H1 (cell line): Measurements from ENCODE around the gene ZNF592. TPM values are rescaled to one million over a fixed set of nuclear protein-coding genes. Genes with fewer than 3 reads are reported as not detected.

Experiments used
- BCL11A ChIP-seq, 2 experiments: IDR thresholded peaks; one replicate each; pipeline ENCODE4 v1.6.1; 2011; ENCODE audit warnings: low read depth in 2 of 2, low read length in 2 of 2, mild to moderate bottlenecking in 2 of 2
- CTBP2 ChIP-seq: IDR thresholded peaks from 2 replicates; pipeline ENCODE4 v1.7.0; 2011; ENCODE audit warnings: borderline replicate concordance, mild to moderate bottlenecking, moderate library complexity, mixed read lengths, low read length; ENCODE audit not compliant: insufficient read depth, insufficient read length
- CTCF ChIP-seq, 3 experiments: IDR thresholded peaks; 1 replicate in 2 of 3; 2 replicates in 1 of 3; pipeline versions ENCODE4 v1.5.1 to v1.6.1; 2011; ENCODE audit warnings: low read length in 3 of 3, mild to moderate bottlenecking in 3 of 3, inconsistent platforms in 2 of 3, low read depth in 1 of 3, moderate library complexity in 1 of 3; ENCODE audit not compliant: insufficient read depth in 1 of 3; ENCODE audit errors: control extremely low read depth in 1 of 3
- POLR2A ChIP-seq, 2 experiments: IDR thresholded peaks; 1 replicate in 1 of 2; 2 replicates in 1 of 2; pipeline ENCODE4 v1.6.1; 2011; ENCODE audit warnings: low read depth in 2 of 2, low read length in 2 of 2, mild to moderate bottlenecking in 2 of 2; ENCODE audit errors: control extremely low read depth in 1 of 2
- TBP ChIP-seq: IDR thresholded peaks from 2 replicates; pipeline ENCODE4 v1.6.1; 2011; ENCODE audit warnings: low read depth, low read length, improper control_type of control experiment
- TEAD4 ChIP-seq: IDR thresholded peaks from 2 replicates; pipeline ENCODE4 v1.6.1; 2012; ENCODE audit warnings: low read depth, low read length, inconsistent platforms, mixed read lengths
- polyA plus RNA-seq, 7 experiments: library from polyadenylated mRNA; depleted of rRNA in 3 of 7; stranded (reverse) in 5 of 7; unstranded in 2 of 7; fragments of >200 nt in 5 of 7; fragments of 200-250 nt in 2 of 7; gene quantifications; 1 replicate in 5 of 7; 2 replicates in 1 of 7; 4 replicates in 1 of 7; pipeline versions ENCODE4 v1.2.1 to v1.2.3, GENCODE V29; 2011 to 2013; ENCODE audit warnings: missing spikeins in 2 of 7, mixed read lengths in 2 of 7
- total RNA-seq: library from RNA; stranded (reverse); fragmentation: NEBNext Ultra II Directional; extraction: Animal tissue kit (Norgen Biotek cat#: 25700); gene quantifications from 2 replicates; pipeline ENCODE4 v1.2.1, GENCODE V29; 2021
- TF ChIP-seq, protein P1 (sequence below): IDR thresholded peaks from 2 replicates; pipeline ENCODE4 v1.6.1; 2012; ENCODE audit warnings: inconsistent platforms

ZNF592 gene
- total and polyA plus RNA-seq, 2 of the 8 experiments (the other 6 are each of a cell fraction or from before 2014, with no cell fraction given), result 14.2 to 33.0 TPM

DNA sequence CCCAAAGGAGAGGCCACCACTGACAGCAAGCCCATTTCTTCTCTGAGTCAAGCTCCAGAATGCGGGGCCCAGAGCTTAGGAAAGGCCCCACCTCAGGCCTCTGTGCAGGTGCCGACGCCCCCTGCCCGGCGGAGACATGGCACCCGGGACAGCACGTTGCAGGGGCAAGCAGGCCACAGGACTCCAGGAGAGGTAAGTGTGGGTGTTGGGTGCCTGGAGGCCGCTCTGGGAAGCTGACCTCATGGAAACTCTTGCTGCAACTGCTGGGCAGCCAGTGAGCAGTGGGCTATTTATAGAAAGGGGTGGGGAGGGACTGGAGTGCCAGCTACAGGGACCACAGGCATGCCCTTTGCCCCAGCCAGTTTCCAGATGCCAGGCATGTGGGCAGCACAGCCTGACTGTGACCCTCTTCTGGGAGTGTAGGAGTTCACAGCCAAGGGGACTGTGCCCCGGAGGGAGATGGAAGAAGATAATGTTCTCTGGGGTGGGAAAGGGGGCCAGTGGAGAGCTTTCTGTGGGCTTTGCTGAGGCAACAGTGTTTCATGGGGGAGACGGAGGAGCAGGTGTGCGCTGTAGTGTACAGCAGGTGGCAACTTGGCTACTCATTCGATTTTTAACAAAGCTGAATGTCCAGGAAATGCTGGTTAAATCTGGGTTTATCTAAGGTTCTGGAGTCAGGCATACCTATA, 92.5 kb downstream of the ZNF592 start (continued):
- TF ChIP-seq TEAD4 (no peak), POLR2A (IDR thresholded peaks at IDR 0.05; ENCODE audit: control extremely low read depth in 1 of 2, low read depth in 2 of 2, low read length in 2 of 2) (no peak), CTBP2 (no peak), TBP (no peak), BCL11A (IDR thresholded peaks at IDR 0.05; ENCODE audit: low read depth in 2 of 2, low read length in 2 of 2) (no peak), CTCF (IDR thresholded peaks at IDR 0.05; ENCODE audit: control extremely low read depth in 1 of 3, insufficient read depth in 1 of 3, low read depth in 1 of 3, low read length in 3 of 3) (no peak)
- TF ChIP-seq, protein P1, sequence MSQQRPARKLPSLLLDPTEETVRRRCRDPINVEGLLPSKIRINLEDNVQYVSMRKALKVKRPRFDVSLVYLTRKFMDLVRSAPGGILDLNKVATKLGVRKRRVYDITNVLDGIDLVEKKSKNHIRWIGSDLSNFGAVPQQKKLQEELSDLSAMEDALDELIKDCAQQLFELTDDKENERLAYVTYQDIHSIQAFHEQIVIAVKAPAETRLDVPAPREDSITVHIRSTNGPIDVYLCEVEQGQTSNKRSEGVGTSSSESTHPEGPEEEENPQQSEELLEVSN, result no peak
